K562 (cell line): Measurements from ENCODE around the gene ERF. TPM values are rescaled to one million over a fixed set of nuclear protein-coding genes. Genes with fewer than 3 reads are reported as not detected.

ENCODE experiments used
- ATAC-seq: fragments of 200-7000 bp; cut with Tn5 transposase; 3 replicates; pipeline ENCODE4 v1.9.1; 2020; ENCODE audit warnings: moderate library complexity
- BruUV-seq: library from RNA; stranded (reverse); fragments of 400-500 nt; replicated peaks from 2 replicates; lab custom pipeline; 2021; lab: Mats Ljungman, UMichigan
- CTCF ChIA-PET: fragments of 300-600 bp; formaldehyde crosslinking; extraction: SDS; loops from one replicate; lab custom pipeline; 2021; ENCODE audit warnings: low intra/inter-chr PET ratio; lab: Yijun Ruan, JAX
- POLR2A ChIA-PET: fragments of 300-600, 350-650 bp; sonication (Branson Sonifier 250); formaldehyde crosslinking; extraction: SDS; loops from one replicate; lab custom pipeline; 2021; ENCODE audit warnings: antibody characterized with exemption, inconsistent platforms; lab: Yijun Ruan, JAX
- DNase-seq, 4 experiments: peaks; one replicate each; pipeline versions ENCODE4 v3.0.0 to v3.0.0-alpha.2; 2011 to 2018; ENCODE audit warnings: low spot score in 3 of 4, mixed read lengths in 3 of 4; ENCODE audit errors: extremely low read depth in 1 of 4
- FAIRE-seq: peaks from 2 replicates; lab custom pipeline; 2011; peaks lifted over from hg19 to GRCh38; lab: Jason Lieb, UNC
- H2AFZ ChIP-seq: 2 replicates; pipeline ENCODE4 v1.6.0; 2011; ENCODE audit warnings: low read depth, low read length, control low read depth, inconsistent platforms
- H3K27ac ChIP-seq: fragments of 200-600 bp; 3 replicates; pipeline ENCODE4 v1.8.0; 2011; ENCODE audit warnings: low read depth, mild to moderate bottlenecking, control low read depth, inconsistent platforms, low read length, moderate library complexity, mixed read lengths; ENCODE audit errors: extremely low read depth
- H3K27me3 ChIP-seq, 2 experiments: fragments of 300-600 bp in 1 of 2; 2 replicates in 1 of 2; 3 replicates in 1 of 2; pipeline versions ENCODE4 v1.6.0 to v1.8.0; 2011; ENCODE audit warnings: inconsistent platforms in 2 of 2, low read length in 2 of 2, mild to moderate bottlenecking in 1 of 2, mixed read lengths in 1 of 2, moderate library complexity in 1 of 2; ENCODE audit not compliant: control insufficient read depth in 2 of 2, insufficient read depth in 2 of 2
- H3K36me3 ChIP-seq: fragments of 300-600 bp; 3 replicates; pipeline ENCODE4 v1.8.0; 2011; ENCODE audit warnings: mild to moderate bottlenecking, low read length, inconsistent platforms; ENCODE audit not compliant: control insufficient read depth, insufficient read depth
- H3K4me1 ChIP-seq, 2 experiments: fragments of 200-600 bp in 1 of 2; replicated peaks in 1 of 2; 2 replicates in 1 of 2; 3 replicates in 1 of 2; pipeline versions ENCODE4 v1.5.1 to v1.8.0; 2011; ENCODE audit warnings: inconsistent platforms in 2 of 2, low read length in 2 of 2, mild to moderate bottlenecking in 1 of 2, mixed read lengths in 1 of 2, moderate library complexity in 1 of 2; ENCODE audit not compliant: control insufficient read depth in 2 of 2, insufficient read depth in 2 of 2
- H3K4me2 ChIP-seq: 2 replicates; pipeline ENCODE4 v1.6.1; 2011; ENCODE audit warnings: low read length, control low read depth, inconsistent platforms, mixed read lengths; ENCODE audit not compliant: insufficient read depth
- H3K4me3 ChIP-seq: fragments of 200-600 bp; sonication (generic), shearing (Covaris generic); 2 replicates; pipeline ENCODE4 v1.5.1; 2016; ENCODE audit warnings: control low read depth, inconsistent platforms
- H3K79me2 ChIP-seq: fragments of 200-600 bp; 3 replicates; pipeline ENCODE4 v1.8.0; 2011; ENCODE audit warnings: low read length, inconsistent platforms; ENCODE audit not compliant: control insufficient read depth, insufficient read depth
- H3K9ac ChIP-seq, 2 experiments: 2 replicates each; pipeline versions ENCODE4 v1.6.0 to v1.6.1; 2011; ENCODE audit warnings: low read depth in 2 of 2, low read length in 2 of 2, control low read depth in 1 of 2, inconsistent platforms in 1 of 2, mild to moderate bottlenecking in 1 of 2, mixed read lengths in 1 of 2; ENCODE audit not compliant: insufficient read depth in 1 of 2
- H3K9me1 ChIP-seq: one replicate; pipeline ENCODE4 v1.6.0; 2011; ENCODE audit warnings: inconsistent platforms, mild to moderate bottlenecking, low read length, moderate library complexity; ENCODE audit not compliant: control insufficient read depth, insufficient read depth
- H3K9me3 ChIP-seq: replicated peaks from 2 replicates; pipeline ENCODE4 v1.5.1; 2011; ENCODE audit warnings: low read depth, low read length, inconsistent platforms; ENCODE audit not compliant: control insufficient read depth, insufficient read depth
- H4K20me1 ChIP-seq: replicated peaks from 2 replicates; pipeline ENCODE4 v1.6.1; 2011; ENCODE audit warnings: low read length, inconsistent platforms, mixed read lengths; ENCODE audit not compliant: control insufficient read depth, insufficient read depth
- FOXJ3 ChIP-seq: sonication (generic); formaldehyde crosslinking; IDR thresholded peaks from 2 replicates; pipeline ENCODE4 v1.4.0; 2020; ENCODE audit warnings: mild to moderate bottlenecking, missing genetic modification reagents
- HCFC1 ChIP-seq: IDR thresholded peaks from 2 replicates; pipeline ENCODE4 v1.6.1; 2012; ENCODE audit warnings: low read depth, low read length, improper control_type of control experiment
- HDGF ChIP-seq: fragments of 450-650 bp; IDR thresholded peaks from 2 replicates; pipeline ENCODE4 v1.6.1; 2016
- HOXB6 ChIP-seq: fragments of 250-450 bp; sonication (Bioruptor Pico); IDR thresholded peaks from 2 replicates; pipeline ENCODE4 v1.5.1; 2022; ENCODE audit warnings: mild to moderate bottlenecking, borderline replicate concordance
- KDM5B ChIP-seq: fragments of 200-600 bp; sonication (generic); IDR thresholded peaks from 2 replicates; pipeline ENCODE4 v1.6.1; 2012; ENCODE audit warnings: low read depth, mild to moderate bottlenecking, moderate library complexity, low read length, control low read depth, inconsistent platforms; ENCODE audit not compliant: insufficient replicate concordance
- MYC ChIP-seq, 2 experiments: fragments of 250-450 bp in 1 of 2; sonication (Bioruptor Pico) in 1 of 2; IDR thresholded peaks; 2 replicates each; pipeline versions ENCODE4 v1.5.1 to v1.6.1; 2012 to 2021; ENCODE audit warnings: low read depth in 2 of 2, borderline replicate concordance in 1 of 2, improper control_type of control experiment in 1 of 2, low read length in 1 of 2, mild to moderate bottlenecking in 1 of 2, moderate library complexity in 1 of 2
- MYNN ChIP-seq, 2 experiments: sonication (generic); formaldehyde crosslinking in 1 of 2; IDR thresholded peaks; 2 replicates each; pipeline versions ENCODE4 v1.5.0 to v1.6.1; 2016 to 2020; ENCODE audit warnings: antibody characterized with exemption in 1 of 2, missing genetic modification reagents in 1 of 2
- NEUROD1 ChIP-seq: fragments of 150-350 bp; IDR thresholded peaks from 2 replicates; pipeline ENCODE4 v1.6.1; 2014; ENCODE audit warnings: borderline replicate concordance, low read length, low read depth; ENCODE audit not compliant: partially characterized antibody
- POLR2B ChIP-seq: fragments of 450-650 bp; IDR thresholded peaks from 2 replicates; pipeline ENCODE4 v1.6.1; 2018; ENCODE audit warnings: low read depth; ENCODE audit not compliant: partially characterized antibody
- POLR2G ChIP-seq: fragments of 200-400 bp; formaldehyde crosslinking; IDR thresholded peaks from 2 replicates; pipeline ENCODE4 v1.6.1; 2017; ENCODE audit warnings: low read depth, mild to moderate bottlenecking, antibody characterized with exemption, low read length, moderate library complexity
- RAD21 ChIP-seq, 2 experiments: fragments of 250-450 bp in 1 of 2; fragments of 450-650 bp in 1 of 2; sonication (Bioruptor Pico) in 1 of 2; formaldehyde crosslinking in 1 of 2; IDR thresholded peaks in 1 of 2; conservative IDR thresholded peaks in 1 of 2; 2 replicates each; pipeline versions ENCODE4 v1.4.0 to v1.8.0; 2020 to 2022; ENCODE audit warnings: mild to moderate bottlenecking in 2 of 2, moderate library complexity in 1 of 2
- STAG1 ChIP-seq: sonication (generic); formaldehyde crosslinking; IDR thresholded peaks from 2 replicates; pipeline ENCODE4 v1.5.0; 2020; ENCODE audit warnings: missing genetic modification reagents, borderline replicate concordance
- TCF3 ChIP-seq: sonication (generic); formaldehyde crosslinking; IDR thresholded peaks from 2 replicates; pipeline ENCODE4 v1.4.0; 2020; ENCODE audit warnings: mild to moderate bottlenecking, missing genetic modification reagents
- TFAP4 ChIP-seq: sonication (generic); formaldehyde crosslinking; IDR thresholded peaks from 2 replicates; pipeline ENCODE4 v1.8.0; 2022; ENCODE audit warnings: missing genetic modification reagents, mild to moderate bottlenecking, moderate library complexity, borderline replicate concordance
- XRCC5 ChIP-seq: fragments of 200-400 bp; formaldehyde crosslinking; IDR thresholded peaks from 2 replicates; pipeline ENCODE4 v1.6.1; 2017; ENCODE audit warnings: low read depth, mild to moderate bottlenecking, low read length
- ZBTB33 ChIP-seq: sonication (generic); formaldehyde crosslinking; IDR thresholded peaks from 2 replicates; pipeline ENCODE4 v1.8.1; 2023; ENCODE audit warnings: mild to moderate bottlenecking, missing genetic modification reagents
- ZEB2 ChIP-seq: fragments of 450-650 bp; IDR thresholded peaks from 2 replicates; pipeline ENCODE4 v1.6.1; 2016
- ZNF354B ChIP-seq: fragments of 250-450 bp; sonication (Bioruptor Pico); IDR thresholded peaks from 2 replicates; pipeline ENCODE4 v1.4.0; 2020
- WGBS: fragments of 100-300 bp; shearing (Covaris generic); methylation state at CpG from one replicate; pipeline ENCODE4 v1.1.6; 2016; ENCODE audit warnings: low coverage, mixed read lengths; ENCODE audit not compliant: insufficient coverage; ENCODE audit errors: missing lambda C conversion rate; 5-methylcytosine and 5-hydroxymethylcytosine counted together
- in situ Hi-C: fragments of 300-500 bp; cut with MboI; formaldehyde crosslinking; loops from 4 replicates; pipeline ENCODE4 v1.15.0; 2018; ENCODE audit warnings: inconsistent platforms, mixed read lengths
- intact Hi-C: fragments of 100-400 bp; cut with micrococcal nuclease; formaldehyde crosslinking; loops from 2 replicates; pipeline ENCODE4 v1.14.2; 2022
- polyA plus RNA-seq, 8 experiments: library from polyadenylated mRNA; depleted of rRNA in 4 of 8; stranded (reverse) in 5 of 8; unstranded in 3 of 8; fragments of >200 nt; fragmentation: Nextera tagmentation in 2 of 8; fragmentation: Illumina TruSeq in 1 of 8; extraction: Ambion mirVana in 2 of 8; extraction: Trizol in 1 of 8; gene quantifications; 2 replicates each; pipeline versions ENCODE4 v1.2.1 to v1.2.3, GENCODE V29; 2011 to 2014; ENCODE audit warnings: inconsistent platforms in 1 of 8, missing spikeins in 1 of 8
- total RNA-seq, 7 experiments: library from RNA; depleted of rRNA in 6 of 7; stranded (reverse); fragments of >200 nt in 6 of 7; fragmentation: Illumina TruSeq in 2 of 7; extraction: Trizol in 2 of 7; gene quantifications; 2 replicates each; pipeline versions ENCODE4 v1.2.1 to v1.2.3, GENCODE V29; 2011 to 2021; ENCODE audit warnings: low replicate concordance in 1 of 7

Gene ERF
- total and polyA plus RNA-seq, 9 of the 15 experiments (the other 6 are each of a cell fraction or from before 2014, with no cell fraction given) = 0.03 to 75.4 (median 27.0) TPM

- H3K27ac ChIP-seq = no peak overlapping the region
- peaks cover 7% of the 10 kb centered on the region; the same call in 1 of the 2 replicates for H4K20me1 ChIP-seq
- no peaks in the 10 kb centered on the region for H3K27me3 ChIP-seq
- H3K79me2 ChIP-seq = peaks cover under 1% of the 10 kb centered on the region; the same call in 1 of the 3 replicates
- ChIA-PET POLR2A (no interaction called here), CTCF (interaction anchor here (0.6 to 2.3 kb wide), 5 partner anchors 8 to 187 kb away, joined by 3 to 13 read pairs (median 5); partner anchors contain the start of gene POU2F2)
- DNase-seq (peak; percentile 74 to 86 (median 78)), FAIRE-seq (peak; percentile 94), ATAC-seq (peak; percentile 95)
- 77% methylated on average over 6 of the region's 6 CpGs for WGBS
- BruUV-seq = no TSS peak
- no peak overlapping the region for H2AFZ ChIP-seq
- H3K4me3 ChIP-seq = no peak overlapping the region
- no peak overlapping the region for H3K4me2 ChIP-seq
- intact Hi-C loops = loop anchor here (1.0 to 5.0 kb wide), 2 partner anchors 54 to 163 kb away; partner anchors contain the start of gene GSK3A
- no peaks in the 10 kb centered on the region for H3K9me3 ChIP-seq
- in situ Hi-C loops = no loop called here
- H3K9me1 ChIP-seq = no peaks in the 10 kb centered on the region
- peaks cover under 1 to 59% of the 10 kb centered on the region in 2 experiments; a peak in 4 of 5 replicates for H3K4me1 ChIP-seq
- H3K9ac ChIP-seq = 0 out of 4 replicates have a peak overlapping the region, but pooled peaks of 1 of the 2 experiments have one; percentile 21
- H3K36me3 ChIP-seq = peaks cover 74% of the 10 kb centered on the region; the same call in 2 of the 3 replicates
- TF ChIP-seq STAG1 (peak; percentile 38; the same call in 1 of the 2 replicates), ZBTB33 (CRISPR knock-in tag) (no peak), POLR2G (peak; percentile 29; the same call in 1 of the 2 replicates), MYC (IDR thresholded peaks at IDR 0.05; ENCODE audit: low read depth, low read length) (0 out of 2 replicates have a peak, but pooled peaks have one; percentile 37), MYC (CRISPR knock-in tag; IDR thresholded peaks at IDR 0.05; ENCODE audit: borderline replicate concordance, low read depth) (peak; percentile 45; the same call in 1 of the 2 replicates), POLR2B (no peak), TCF3 (CRISPR knock-in tag) (no peak), HDGF (peak; percentile 37; the same call in 1 of the 2 replicates), HCFC1 (peak; percentile 34; the same call in 1 of the 2 replicates), HOXB6 (0 out of 2 replicates have a peak, but pooled peaks have one; percentile 21), KDM5B (no peak), RAD21 (CRISPR knock-in tag; conservative IDR thresholded peaks at IDR 0.05 in 1 of 2, IDR thresholded peaks at IDR 0.05 in 1 of 2) (peak; percentile 38 to 80; a peak in 3 of 4 replicates), NEUROD1 (peak; percentile 65), MYNN (IDR thresholded peaks at IDR 0.05) (peak; percentile 86), MYNN (CRISPR knock-in tag; IDR thresholded peaks at IDR 0.05) (no peak), XRCC5 (peak; percentile 93), FOXJ3 (CRISPR knock-in tag) (no peak), ZNF354B (no peak), ZEB2 (peak; percentile 55), TFAP4 (peak; percentile 35; the same call in 1 of the 2 replicates)
Measured at GRCh38 chr19:42295831-42296525, 41.0 kb upstream of the ERF start.
